ENCODE data around the gene TRIM42.

The TRIM42 gene

DNA sequence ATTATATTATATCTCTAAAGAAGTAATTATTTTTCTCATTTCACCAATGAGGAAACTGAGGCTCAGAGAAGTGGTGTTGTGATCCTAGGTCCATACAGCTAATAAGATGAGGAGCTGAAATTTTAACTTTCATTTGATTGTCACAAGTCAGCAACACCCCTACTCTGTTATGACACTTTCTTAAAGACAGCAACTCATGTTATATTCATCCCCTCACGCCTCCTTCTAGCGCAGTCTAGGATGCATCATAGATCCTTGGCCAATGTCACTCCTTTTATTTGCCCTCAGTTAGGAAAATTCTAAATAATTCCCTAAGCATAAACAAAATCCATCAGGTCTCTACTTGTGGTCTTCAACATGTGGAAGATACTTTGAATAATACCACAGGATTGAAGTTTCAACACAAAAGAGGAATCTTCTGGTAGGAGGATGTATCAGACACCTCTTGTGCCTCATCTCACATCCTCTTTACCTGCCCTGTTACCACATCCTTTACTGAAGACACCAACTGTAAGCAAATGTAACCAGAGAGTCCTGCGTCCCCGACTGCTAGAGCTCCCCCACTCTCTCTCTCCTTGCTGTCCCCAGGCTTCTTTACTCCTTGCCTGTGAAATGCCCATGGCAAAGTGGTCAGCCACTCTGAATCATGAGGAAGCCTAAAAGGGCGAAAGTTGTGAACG is 53.7 kb downstream of the TRIM42 start:
- Histone ChIP-seq H3K27ac (ENCODE audit: low read length) (no peak overlapping the region), H3K9me3 (ENCODE audit: control insufficient read depth in 1 of 2, low read length in 2 of 2) (no peaks in the 10 kb centered on the region), H3K27me3 (ENCODE audit: low read depth, low read length) (no peaks in the 10 kb centered on the region), H3K4me1 (ENCODE audit: control insufficient read depth in 1 of 2, insufficient read depth in 2 of 2, low read length in 2 of 2) (no peaks in the 10 kb centered on the region), H3K36me3 (ENCODE audit: control insufficient read depth in 1 of 2, insufficient read depth in 2 of 2, low read length in 2 of 2) (no peaks in the 10 kb centered on the region), H3K4me3 (ENCODE audit: low read depth in 1 of 2, low read length in 2 of 2) (no peak overlapping the region)

DNA sequence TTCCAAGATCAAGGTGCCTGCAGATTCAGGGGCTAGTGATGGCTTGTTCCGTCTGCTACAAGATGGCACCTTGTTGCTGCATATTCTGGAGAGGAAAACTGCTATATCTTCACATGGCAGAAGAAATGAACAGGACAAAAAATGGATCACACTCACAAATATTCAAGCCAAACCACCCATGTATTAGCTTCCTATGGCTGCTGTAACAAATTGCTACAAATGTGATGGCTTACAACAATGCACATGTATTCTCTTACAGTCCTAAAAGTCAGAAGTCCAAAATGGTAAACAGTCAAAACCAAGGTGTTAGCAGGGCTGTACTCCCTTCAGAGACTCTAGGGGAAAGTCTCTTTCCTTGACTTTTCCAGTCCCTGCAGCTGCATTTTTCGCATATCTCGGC is 55.8 kb downstream of the TRIM42 start:
- Histone ChIP-seq H3K27me3 (ENCODE audit: low read depth, low read length) (no peaks in the 10 kb centered on the region), H3K4me1 (ENCODE audit: control insufficient read depth in 1 of 2, insufficient read depth in 2 of 2, low read length in 2 of 2) (no peaks in the 10 kb centered on the region), H3K36me3 (ENCODE audit: control insufficient read depth in 1 of 2, insufficient read depth in 2 of 2, low read length in 2 of 2) (no peaks in the 10 kb centered on the region), H3K4me3 (ENCODE audit: low read depth in 1 of 2, low read length in 2 of 2) (no peak overlapping the region), H3K27ac (ENCODE audit: low read length) (no peak overlapping the region), H3K9me3 (ENCODE audit: control insufficient read depth in 1 of 2, low read length in 2 of 2) (no peaks in the 10 kb centered on the region)

DNA sequence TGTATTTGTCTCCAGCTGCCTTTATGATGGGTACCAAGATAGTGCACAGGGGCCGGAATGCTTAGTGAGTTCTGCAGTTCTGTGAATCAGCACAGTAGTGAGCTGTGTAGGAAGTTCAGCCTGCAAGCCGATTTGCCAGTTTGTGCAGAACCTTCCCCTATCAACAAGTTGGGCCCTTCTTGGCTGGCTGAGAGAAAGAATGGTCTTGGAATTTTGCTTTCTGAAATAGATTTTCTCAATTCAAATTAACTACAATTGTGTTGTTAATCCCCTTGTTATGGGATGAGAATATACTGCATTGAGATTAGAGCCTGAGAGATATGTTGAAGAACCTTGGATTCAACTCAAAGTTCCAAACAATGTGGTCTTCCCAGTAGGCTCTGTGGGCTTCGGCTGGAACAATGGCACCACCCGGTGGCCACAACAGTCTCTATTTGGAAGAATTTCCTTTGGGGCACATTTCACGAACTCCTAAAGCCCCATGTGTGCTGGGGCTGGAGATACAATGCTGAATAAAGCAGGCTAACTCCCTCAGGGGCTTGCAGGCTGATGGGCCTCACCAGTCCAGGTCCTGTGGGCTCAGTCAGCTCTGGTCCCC is 59.1 kb downstream of the TRIM42 start:
- H3K4me3 ChIP-seq (ENCODE audit: low read depth in 1 of 2, low read length in 2 of 2) = no peak overlapping the region
- H3K9me3 ChIP-seq (ENCODE audit: control insufficient read depth in 1 of 2, low read length in 2 of 2) = no peaks in the 10 kb centered on the region
- H3K4me1 ChIP-seq (ENCODE audit: control insufficient read depth in 1 of 2, insufficient read depth in 2 of 2, low read length in 2 of 2) = no peaks in the 10 kb centered on the region
- H3K27me3 ChIP-seq (ENCODE audit: low read depth, low read length) = no peaks in the 10 kb centered on the region
- H3K27ac ChIP-seq (ENCODE audit: low read length) = no peak overlapping the region
- no peaks in the 10 kb centered on the region for H3K36me3 ChIP-seq (ENCODE audit: control insufficient read depth in 1 of 2, insufficient read depth in 2 of 2, low read length in 2 of 2)

DNA sequence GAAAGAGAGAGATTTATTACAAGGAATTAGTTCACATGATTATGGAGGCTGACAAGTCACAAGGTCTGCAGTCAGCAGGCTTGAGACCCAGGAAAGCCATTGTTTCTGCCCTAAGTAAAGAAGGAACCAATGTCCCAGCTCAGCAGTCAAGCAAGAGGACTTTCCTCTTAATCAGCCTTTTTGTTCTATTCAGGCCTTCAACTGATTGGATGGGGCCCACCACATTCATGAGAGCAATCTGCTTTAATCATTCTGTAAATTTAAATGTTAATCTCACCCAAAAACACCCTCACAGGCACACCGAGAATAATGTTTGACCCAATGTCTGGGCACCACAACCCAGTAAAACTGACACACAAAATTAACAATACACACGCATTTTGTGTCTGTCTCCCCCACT is 64.3 kb downstream of the TRIM42 start:
- Histone ChIP-seq H3K36me3 (ENCODE audit: control insufficient read depth in 1 of 2, insufficient read depth in 2 of 2, low read length in 2 of 2) (no peaks in the 10 kb centered on the region), H3K27ac (ENCODE audit: low read length) (no peak overlapping the region), H3K9me3 (ENCODE audit: control insufficient read depth in 1 of 2, low read length in 2 of 2) (peaks cover 0 to 4% of the 10 kb centered on the region in 2 donors), H3K4me1 (ENCODE audit: control insufficient read depth in 1 of 2, insufficient read depth in 2 of 2, low read length in 2 of 2) (no peaks in the 10 kb centered on the region), H3K4me3 (ENCODE audit: low read depth in 1 of 2, low read length in 2 of 2) (no peak overlapping the region), H3K27me3 (ENCODE audit: low read depth, low read length) (no peaks in the 10 kb centered on the region)

DNA sequence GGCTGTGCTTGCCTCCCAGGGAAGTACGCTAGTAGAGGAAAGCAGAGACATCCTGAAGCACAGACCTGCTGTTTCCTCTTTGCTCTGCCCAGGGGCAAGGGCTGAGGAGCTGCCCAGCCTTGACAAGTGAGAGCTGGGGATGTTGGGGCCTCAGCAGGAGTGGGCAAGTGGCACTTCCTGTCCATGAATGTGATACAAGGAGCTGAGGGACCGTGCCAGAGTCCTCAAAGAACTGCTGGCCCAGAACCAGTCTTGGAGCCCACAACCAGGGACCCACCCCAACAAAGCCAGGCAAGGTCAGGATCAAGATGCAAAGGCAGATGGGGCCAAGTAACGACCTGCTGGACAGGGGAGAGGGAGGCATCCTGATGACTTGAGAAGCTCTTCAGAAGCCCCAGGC is 70.3 kb downstream of the TRIM42 start:
- no peak overlapping the region for H3K27ac ChIP-seq (ENCODE audit: low read length)
- peaks cover 0 to 4% of the 10 kb centered on the region in 2 donors for H3K9me3 ChIP-seq (ENCODE audit: control insufficient read depth in 1 of 2, low read length in 2 of 2)
- no peak overlapping the region for H3K4me3 ChIP-seq (ENCODE audit: low read depth in 1 of 2, low read length in 2 of 2)
- no peaks in the 10 kb centered on the region for H3K36me3 ChIP-seq (ENCODE audit: control insufficient read depth in 1 of 2, insufficient read depth in 2 of 2, low read length in 2 of 2)
- H3K4me1 ChIP-seq (ENCODE audit: control insufficient read depth in 1 of 2, insufficient read depth in 2 of 2, low read length in 2 of 2) = no peaks in the 10 kb centered on the region
- H3K27me3 ChIP-seq (ENCODE audit: low read depth, low read length) = no peaks in the 10 kb centered on the region

DNA sequence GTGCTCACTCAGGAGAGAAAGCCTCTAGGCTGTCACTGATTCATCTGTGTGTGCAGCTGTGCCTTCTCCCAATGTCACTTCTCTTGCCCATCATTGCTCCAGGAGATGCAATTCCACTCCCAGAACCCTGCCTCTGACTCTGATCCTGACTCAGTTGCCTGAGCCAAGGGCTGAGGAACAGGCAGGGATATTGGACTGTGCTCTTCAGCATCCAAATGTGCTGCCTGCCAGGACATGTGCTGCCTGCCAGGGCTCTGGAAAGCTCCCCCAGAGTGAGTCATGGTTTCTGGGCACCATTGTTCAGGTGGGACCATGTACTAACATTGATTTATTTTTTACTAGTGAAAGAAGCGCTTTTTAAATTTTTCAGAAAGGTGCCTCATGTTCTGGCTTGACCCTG is 71.0 kb downstream of the TRIM42 start:
- no peaks in the 10 kb centered on the region for H3K4me1 ChIP-seq (ENCODE audit: control insufficient read depth in 1 of 2, insufficient read depth in 2 of 2, low read length in 2 of 2)

More for the DNA sequence above, 71.0 kb downstream of the TRIM42 start:
- H3K27ac ChIP-seq (ENCODE audit: low read length) = no peak overlapping the region
- no peaks in the 10 kb centered on the region for H3K36me3 ChIP-seq (ENCODE audit: control insufficient read depth in 1 of 2, insufficient read depth in 2 of 2, low read length in 2 of 2)
- H3K4me3 ChIP-seq (ENCODE audit: low read depth in 1 of 2, low read length in 2 of 2) = no peak overlapping the region
- H3K9me3 ChIP-seq (ENCODE audit: control insufficient read depth in 1 of 2, low read length in 2 of 2) = peaks cover 0 to 4% of the 10 kb centered on the region in 2 donors
- H3K27me3 ChIP-seq (ENCODE audit: low read depth, low read length) = no peaks in the 10 kb centered on the region

Measured in muscle layer of duodenum (tissue), 2 donors.